Measurements from ENCODE around the gene PDE4D.

PDE4D gene

GRCh38 chr5:59285300-59286016, 608.1 kb downstream of the PDE4D start:
- TF ChIP-seq, protein P1, sequence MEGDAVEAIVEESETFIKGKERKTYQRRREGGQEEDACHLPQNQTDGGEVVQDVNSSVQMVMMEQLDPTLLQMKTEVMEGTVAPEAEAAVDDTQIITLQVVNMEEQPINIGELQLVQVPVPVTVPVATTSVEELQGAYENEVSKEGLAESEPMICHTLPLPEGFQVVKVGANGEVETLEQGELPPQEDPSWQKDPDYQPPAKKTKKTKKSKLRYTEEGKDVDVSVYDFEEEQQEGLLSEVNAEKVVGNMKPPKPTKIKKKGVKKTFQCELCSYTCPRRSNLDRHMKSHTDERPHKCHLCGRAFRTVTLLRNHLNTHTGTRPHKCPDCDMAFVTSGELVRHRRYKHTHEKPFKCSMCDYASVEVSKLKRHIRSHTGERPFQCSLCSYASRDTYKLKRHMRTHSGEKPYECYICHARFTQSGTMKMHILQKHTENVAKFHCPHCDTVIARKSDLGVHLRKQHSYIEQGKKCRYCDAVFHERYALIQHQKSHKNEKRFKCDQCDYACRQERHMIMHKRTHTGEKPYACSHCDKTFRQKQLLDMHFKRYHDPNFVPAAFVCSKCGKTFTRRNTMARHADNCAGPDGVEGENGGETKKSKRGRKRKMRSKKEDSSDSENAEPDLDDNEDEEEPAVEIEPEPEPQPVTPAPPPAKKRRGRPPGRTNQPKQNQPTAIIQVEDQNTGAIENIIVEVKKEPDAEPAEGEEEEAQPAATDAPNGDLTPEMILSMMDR (IDR thresholded peaks at IDR 0.05; ENCODE audit: extremely low read depth, missing control alignments) = no peak
- no peak for DNase-seq (ENCODE audit: low spot score)

GRCh38 chr5:59282726-59283125, 610.8 kb downstream of the PDE4D start:
- DNase-seq (ENCODE audit: low spot score) = no peak
- TF ChIP-seq, protein P1 (IDR thresholded peaks at IDR 0.05; ENCODE audit: extremely low read depth, missing control alignments) = no peak

GRCh38 chr5:59279979-59280378, 613.5 kb downstream of the PDE4D start:
- no peak for DNase-seq (ENCODE audit: low spot score)
- TF ChIP-seq, protein P1 (IDR thresholded peaks at IDR 0.05; ENCODE audit: extremely low read depth, missing control alignments) = no peak

DNA sequence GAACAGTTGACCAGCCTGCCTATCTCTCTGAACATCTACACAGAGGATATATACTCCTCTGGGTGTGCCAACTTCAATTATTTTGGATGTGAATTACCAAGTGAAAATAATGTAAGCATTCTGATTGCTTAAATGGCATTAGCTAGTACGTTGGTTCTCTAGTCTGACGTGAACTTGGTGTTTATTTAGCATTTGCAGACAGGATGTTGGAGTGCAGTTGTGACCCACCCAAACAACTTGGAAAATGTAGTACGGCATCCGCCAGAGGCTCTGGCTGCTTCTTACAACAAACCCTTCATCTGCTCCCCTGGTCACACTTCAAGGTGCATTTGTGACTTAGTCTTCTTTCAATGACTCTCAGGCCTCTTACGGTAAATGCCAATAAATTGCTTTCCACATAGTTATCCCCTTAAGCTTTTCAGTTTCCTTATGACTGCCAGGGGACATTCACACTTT, 616.6 kb downstream of the PDE4D start:
- DNase-seq (ENCODE audit: low spot score) = no peak

DNA sequence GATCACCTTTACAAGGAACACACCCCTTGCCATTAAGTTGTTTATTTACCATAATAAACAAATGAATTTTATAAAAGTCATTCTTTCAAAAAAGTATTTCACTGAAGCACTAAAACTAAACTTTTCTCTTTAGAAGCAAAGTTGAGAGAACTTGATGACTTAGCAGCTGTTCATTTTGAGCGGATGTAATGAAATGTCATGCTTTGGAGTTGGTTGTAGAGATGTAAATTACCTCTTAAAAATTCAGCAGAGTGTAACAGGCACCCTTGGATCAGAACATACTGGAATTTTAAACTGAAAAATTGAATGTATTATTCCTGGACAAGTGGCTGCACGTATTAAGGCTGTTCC, 617.2 kb downstream of the PDE4D start:
- DNase-seq (ENCODE audit: low spot score) = no peak
- TF ChIP-seq, protein P1 (IDR thresholded peaks at IDR 0.05; ENCODE audit: extremely low read depth, missing control alignments) = no peak

More for the DNA sequence above, 616.6 kb downstream of the PDE4D start:
- TF ChIP-seq, protein P1 (IDR thresholded peaks at IDR 0.05; ENCODE audit: extremely low read depth, missing control alignments) = no peak

DNA sequence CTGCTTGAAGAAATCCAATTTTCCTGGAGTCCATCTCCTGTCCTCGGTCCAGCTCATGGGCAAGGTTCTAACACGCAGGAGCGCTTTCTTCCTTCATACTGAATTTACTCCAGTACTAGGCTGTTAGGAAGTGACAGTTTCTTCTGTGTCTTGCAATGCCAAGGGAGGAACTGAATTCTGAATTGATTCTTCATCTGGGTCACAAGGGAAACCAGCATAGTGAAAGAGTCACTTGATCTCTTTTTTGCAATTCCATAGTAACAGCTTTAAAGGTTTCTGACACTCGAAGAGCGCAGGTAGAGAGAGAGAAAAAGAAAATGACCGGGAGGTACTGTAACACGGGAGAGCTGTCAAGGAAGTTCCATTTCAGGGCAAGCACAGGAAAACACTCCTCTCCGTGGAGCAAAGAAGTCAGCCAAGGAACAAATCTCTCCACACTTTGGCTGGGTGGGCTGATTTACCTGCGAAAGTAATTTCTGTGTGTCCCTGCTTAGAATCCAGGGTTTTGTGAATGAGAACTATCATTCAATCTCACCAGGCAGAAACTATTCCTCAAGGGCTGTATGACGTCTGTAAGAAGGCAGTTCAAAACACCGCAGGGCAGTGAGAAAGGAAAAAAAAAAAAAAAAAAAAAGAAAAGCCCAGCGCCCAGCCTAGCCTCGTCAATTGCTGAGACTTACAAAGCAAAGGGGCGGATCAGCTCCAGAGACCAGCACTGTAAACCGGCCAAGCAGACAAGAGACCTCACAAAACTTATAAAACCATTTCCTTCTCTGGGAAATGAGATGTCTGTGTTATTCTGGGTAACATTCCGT, 617.8 kb downstream of the PDE4D start:
- TF ChIP-seq, protein P1 (IDR thresholded peaks at IDR 0.05; ENCODE audit: extremely low read depth, missing control alignments) = no peak
- DNase-seq (ENCODE audit: low spot score) = no peak

- TF ChIP-seq, protein P1 (IDR thresholded peaks at IDR 0.05; ENCODE audit: extremely low read depth, missing control alignments) = no peak
- DNase-seq (ENCODE audit: low spot score) = no peak
These were observed 618.4 kb downstream of the PDE4D start for GRCh38 chr5:59275170-59275509.

Measured in GM20000 (cell line).